Lower leg skin (tissue), 4 donors: ENCODE measurements around the gene MAPK4. TPM values are rescaled to one million over a fixed set of nuclear protein-coding genes. Genes with fewer than 3 reads are reported as not detected.

ENCODE experiments used
- DNase-seq, 2 donors: peaks; one replicate each; pipeline ENCODE4 v3.0.0-alpha.2; 2019; ENCODE audit warnings: low spot score in 2 of 2
- H3K4me3 ChIP-seq: fragments of 200-600 bp; sonication (generic); 2 replicates; pipeline ENCODE4 v1.5.1; 2017; ENCODE audit warnings: mild to moderate bottlenecking, low read depth; ENCODE audit not compliant: poor library complexity, severe bottlenecking
- POLR2A ChIP-seq, 2 donors: fragments of 450-650 bp; IDR thresholded peaks; one replicate each; pipeline ENCODE4 v1.6.1; 2016 to 2017; ENCODE audit warnings: antibody characterized with exemption in 2 of 2, mild to moderate bottlenecking in 1 of 2, moderate library complexity in 1 of 2
- WGBS, 2 donors: methylation state at CpG; one replicate each; pipeline ENCODE4 v1.1.5; 2018; 5-methylcytosine and 5-hydroxymethylcytosine counted together
- intact Hi-C: fragments of 100-400 bp; cut with DNase I; formaldehyde crosslinking; loops from one replicate; pipeline ENCODE4 v1.15.0; 2023; ENCODE audit warnings: low total_unique reads
- total RNA-seq, 4 donors: library from RNA; depleted of rRNA; stranded (reverse); fragments of >200 nt; gene quantifications; one replicate each; pipeline ENCODE4 v1.1.0, GENCODE V29; 2016
- TF ChIP-seq, protein P1 (sequence below), 3 donors: fragments of 450-650 bp; IDR thresholded peaks; one replicate each; pipeline ENCODE4 v1.5.1; 2016; ENCODE audit warnings: antibody characterized with exemption in 3 of 3, mild to moderate bottlenecking in 3 of 3, moderate library complexity in 2 of 3

Gene MAPK4
- total RNA-seq, 4 donors from 2014 or later, result 0.46 to 5.3 (median 2.5) TPM

DNA sequence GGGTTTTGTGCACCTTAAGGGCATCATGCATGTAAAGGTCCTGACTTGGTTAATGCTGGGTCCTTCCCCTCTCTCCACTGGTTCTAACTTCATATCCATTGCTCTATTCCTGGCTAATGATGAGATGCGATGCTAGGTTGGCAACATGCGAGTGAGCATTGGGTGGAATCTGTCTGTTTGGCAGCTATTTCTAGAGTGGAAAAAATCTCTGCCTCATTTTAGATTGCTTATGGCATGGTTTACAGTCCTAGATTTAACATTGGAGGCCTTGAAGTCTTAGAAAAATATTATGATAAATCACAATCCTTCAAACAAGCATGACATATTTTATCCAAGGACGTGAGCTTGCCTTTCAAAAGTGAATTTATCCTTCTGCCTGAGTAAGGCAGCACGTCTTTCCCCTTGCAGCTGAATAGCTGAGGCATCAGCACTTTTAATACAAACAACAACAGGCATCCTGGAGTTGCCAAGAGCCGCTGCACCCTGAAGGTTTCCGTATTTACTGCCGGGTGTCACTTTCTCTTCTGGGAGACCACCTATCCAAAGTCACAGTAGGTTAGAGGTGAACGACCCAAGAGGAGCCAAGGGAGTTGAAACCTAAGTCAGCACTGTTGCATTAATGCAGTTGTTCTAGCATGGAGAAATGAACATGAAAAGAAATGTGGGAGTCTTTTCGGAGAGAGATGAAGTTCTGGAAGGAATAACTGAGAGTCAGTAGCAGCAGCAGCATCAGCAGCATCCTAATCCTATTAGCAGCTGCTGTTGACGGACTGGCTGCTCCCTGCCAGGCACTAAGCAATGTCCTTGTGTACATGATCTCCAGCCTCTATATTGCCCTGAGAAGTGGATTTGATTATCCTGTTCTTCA, 78.4 kb downstream of the MAPK4 start:
- no peak overlapping the region for H3K4me3 ChIP-seq
- intact Hi-C loops, result no loop called here
- no peak for TF ChIP-seq POLR2A (IDR thresholded peaks at IDR 0.05)
- TF ChIP-seq, protein P1, sequence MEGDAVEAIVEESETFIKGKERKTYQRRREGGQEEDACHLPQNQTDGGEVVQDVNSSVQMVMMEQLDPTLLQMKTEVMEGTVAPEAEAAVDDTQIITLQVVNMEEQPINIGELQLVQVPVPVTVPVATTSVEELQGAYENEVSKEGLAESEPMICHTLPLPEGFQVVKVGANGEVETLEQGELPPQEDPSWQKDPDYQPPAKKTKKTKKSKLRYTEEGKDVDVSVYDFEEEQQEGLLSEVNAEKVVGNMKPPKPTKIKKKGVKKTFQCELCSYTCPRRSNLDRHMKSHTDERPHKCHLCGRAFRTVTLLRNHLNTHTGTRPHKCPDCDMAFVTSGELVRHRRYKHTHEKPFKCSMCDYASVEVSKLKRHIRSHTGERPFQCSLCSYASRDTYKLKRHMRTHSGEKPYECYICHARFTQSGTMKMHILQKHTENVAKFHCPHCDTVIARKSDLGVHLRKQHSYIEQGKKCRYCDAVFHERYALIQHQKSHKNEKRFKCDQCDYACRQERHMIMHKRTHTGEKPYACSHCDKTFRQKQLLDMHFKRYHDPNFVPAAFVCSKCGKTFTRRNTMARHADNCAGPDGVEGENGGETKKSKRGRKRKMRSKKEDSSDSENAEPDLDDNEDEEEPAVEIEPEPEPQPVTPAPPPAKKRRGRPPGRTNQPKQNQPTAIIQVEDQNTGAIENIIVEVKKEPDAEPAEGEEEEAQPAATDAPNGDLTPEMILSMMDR (IDR thresholded peaks at IDR 0.05), result no peak
- peak in 1 of 2 donors; percentile 60 for DNase-seq
- 76% methylated on average over 10 of the region's 10 CpGs for WGBS, 2 donors

DNA sequence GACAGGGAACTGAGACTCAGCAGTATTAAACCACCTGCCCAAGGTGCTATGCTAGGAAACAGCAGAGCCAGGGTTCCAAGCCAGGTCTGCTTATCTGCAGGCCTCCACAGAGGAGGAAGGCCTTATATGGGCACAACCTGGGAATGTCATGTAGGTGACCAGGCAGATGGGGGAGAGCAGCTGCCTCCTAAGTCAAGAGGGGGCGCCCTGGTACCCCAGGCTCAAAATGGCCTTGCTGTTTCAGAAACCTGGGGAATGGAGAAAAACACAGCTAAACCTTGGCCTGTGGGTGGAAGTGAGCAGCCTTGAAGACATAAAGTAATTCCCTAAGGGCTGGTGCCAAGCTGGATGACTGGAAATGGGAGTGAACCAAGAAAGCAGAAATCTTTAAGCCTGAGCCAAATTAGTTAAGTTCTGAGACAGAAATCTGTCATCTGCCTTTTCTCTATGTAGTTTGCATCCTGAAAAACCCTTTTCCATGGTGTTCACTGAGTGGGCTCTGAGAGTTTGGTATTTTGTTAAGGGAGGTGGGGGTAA, 79.1 kb downstream of the MAPK4 start:
- intact Hi-C loops, result no loop called here
- TF ChIP-seq, protein P1 (IDR thresholded peaks at IDR 0.05), result no peak
- no peak for TF ChIP-seq POLR2A (IDR thresholded peaks at IDR 0.05)
- no peak overlapping the region for H3K4me3 ChIP-seq
- peak in 1 of 2 donors; percentile 46 for DNase-seq
- WGBS, 2 donors, result 86 to 94% methylated on average over 1 of the region's 1 CpG

DNA sequence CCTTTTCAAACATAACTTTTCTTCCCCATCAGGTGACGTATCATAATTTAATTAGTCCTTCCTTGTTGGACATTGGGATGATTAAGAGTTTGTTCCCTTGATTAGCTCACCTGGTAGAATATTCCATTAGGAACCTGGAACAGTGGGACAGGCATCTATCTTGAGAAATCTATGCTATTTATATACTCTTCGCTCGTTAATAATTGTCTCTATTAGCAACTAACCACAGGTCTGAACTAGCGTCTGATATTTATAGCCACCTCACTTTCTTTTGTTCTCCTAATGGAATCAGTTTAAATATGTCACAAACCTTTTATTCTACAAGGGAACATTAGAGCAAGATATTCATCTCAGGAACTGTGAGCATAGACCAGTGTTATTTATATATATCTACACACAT, 79.8 kb downstream of the MAPK4 start:
- no peak overlapping the region for H3K4me3 ChIP-seq
- intact Hi-C loops, result no loop called here
- DNase-seq, result no peak
- TF ChIP-seq, protein P1 (IDR thresholded peaks at IDR 0.05), result no peak
- no peak for TF ChIP-seq POLR2A (IDR thresholded peaks at IDR 0.05)
- 55 to 59% methylated on average over 4 of the region's 4 CpGs for WGBS, 2 donors

DNA sequence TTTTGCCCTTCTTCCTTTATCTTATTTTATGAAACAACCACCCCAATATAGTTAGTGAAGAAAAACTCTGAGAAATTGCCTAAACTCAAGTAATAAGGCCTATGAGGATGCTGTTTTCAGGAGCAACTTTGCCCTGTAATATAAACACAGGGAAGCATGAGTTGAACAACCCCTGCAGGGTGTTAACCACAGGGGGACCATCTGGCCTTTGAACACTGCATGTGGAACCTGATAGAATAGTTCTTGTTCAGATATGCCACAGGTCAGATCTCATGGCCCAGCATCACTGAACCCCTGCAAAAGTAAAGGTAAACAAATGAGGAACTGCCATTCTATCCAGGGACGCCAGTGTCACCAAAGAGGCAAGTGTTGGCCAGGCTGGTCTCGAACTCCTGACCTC, 82.6 kb downstream of the MAPK4 start:
- WGBS, 2 donors, result 90 to 96% methylated on average over 2 of the region's 2 CpGs
- no peak for TF ChIP-seq POLR2A (IDR thresholded peaks at IDR 0.05)
- TF ChIP-seq, protein P1 (IDR thresholded peaks at IDR 0.05), result no peak
- H3K4me3 ChIP-seq, result no peak overlapping the region
- no peak for DNase-seq
- intact Hi-C loops, result no loop called here

DNA sequence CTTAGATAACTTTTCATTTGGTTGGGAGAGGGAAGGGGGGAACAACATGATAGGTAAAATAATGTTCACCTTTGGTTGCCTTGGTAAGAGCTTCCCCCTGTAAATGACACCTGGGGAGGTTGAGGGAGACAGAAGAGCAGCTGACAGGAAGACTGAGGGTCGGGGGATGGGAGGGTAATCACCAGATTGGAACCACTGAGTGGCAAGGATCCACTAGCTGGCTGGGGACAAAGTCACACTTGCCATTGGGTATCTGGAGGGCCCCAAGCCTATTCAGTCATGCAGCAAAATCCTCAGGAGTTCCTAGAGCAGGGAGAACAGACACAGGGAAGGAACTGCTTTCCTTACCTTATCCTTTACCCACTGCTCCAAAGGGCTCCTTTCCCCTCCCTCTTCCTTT, 84.3 kb downstream of the MAPK4 start:
- intact Hi-C loops, result no loop called here
- no peak for TF ChIP-seq POLR2A (IDR thresholded peaks at IDR 0.05)
- TF ChIP-seq, protein P1 (IDR thresholded peaks at IDR 0.05), result no peak
- WGBS, 2 donors, result 64 to 65% methylated on average over 1 of the region's 1 CpG
- no peak overlapping the region for H3K4me3 ChIP-seq
- no peak for DNase-seq
